ENCODE data around the gene LGALS7. TPM values are rescaled to one million over a fixed set of nuclear protein-coding genes. Genes with fewer than 3 reads are reported as not detected.

Gene LGALS7
- total and polyA plus RNA-seq, 2 of the 4 experiments (the other 2 are of a cell fraction) = not detected

GRCh38 chr19:38728752-38729541, 44.4 kb downstream of the LGALS7 start (continued):
- TF ChIP-seq CTCF (conservative IDR thresholded peaks at IDR 0.05; ENCODE audit: low read depth, low read length) = no peak
- no peak for TF ChIP-seq BHLHE40 (IDR thresholded peaks at IDR 0.05; ENCODE audit: low read depth, low read length)
- TF ChIP-seq RFX5 (IDR thresholded peaks at IDR 0.05; ENCODE audit: low read depth, low read length) = no peak
- no peak for TF ChIP-seq MXI1 (IDR thresholded peaks at IDR 0.05; ENCODE audit: borderline replicate concordance, low read depth, low read length)
